NCI-H748 treated with DMSO at 0.1 percent for 48 hours (cell line): ENCODE results near the gene SYNE4.
A peak's percentile ranks its signal among the peaks of the same experiment; 100 is the strongest.
"Not testable (repeated sequence)": the region's sequence is repeated elsewhere in the genome, so short reads cannot be mapped to it uniquely, and the experiment has no call there.

ENCODE experiments used
- DNase-seq: peaks from one replicate; lab custom pipeline; 2025; lab: John Stamatoyannopoulos, UW

SYNE4 gene, protein sequence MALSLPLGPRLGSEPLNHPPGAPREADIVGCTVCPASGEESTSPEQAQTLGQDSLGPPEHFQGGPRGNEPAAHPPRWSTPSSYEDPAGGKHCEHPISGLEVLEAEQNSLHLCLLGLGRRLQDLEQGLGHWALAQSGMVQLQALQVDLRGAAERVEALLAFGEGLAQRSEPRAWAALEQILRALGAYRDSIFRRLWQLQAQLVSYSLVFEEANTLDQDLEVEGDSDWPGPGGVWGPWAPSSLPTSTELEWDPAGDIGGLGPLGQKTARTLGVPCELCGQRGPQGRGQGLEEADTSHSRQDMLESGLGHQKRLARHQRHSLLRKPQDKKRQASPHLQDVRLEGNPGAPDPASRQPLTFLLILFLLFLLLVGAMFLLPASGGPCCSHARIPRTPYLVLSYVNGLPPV

DNA sequence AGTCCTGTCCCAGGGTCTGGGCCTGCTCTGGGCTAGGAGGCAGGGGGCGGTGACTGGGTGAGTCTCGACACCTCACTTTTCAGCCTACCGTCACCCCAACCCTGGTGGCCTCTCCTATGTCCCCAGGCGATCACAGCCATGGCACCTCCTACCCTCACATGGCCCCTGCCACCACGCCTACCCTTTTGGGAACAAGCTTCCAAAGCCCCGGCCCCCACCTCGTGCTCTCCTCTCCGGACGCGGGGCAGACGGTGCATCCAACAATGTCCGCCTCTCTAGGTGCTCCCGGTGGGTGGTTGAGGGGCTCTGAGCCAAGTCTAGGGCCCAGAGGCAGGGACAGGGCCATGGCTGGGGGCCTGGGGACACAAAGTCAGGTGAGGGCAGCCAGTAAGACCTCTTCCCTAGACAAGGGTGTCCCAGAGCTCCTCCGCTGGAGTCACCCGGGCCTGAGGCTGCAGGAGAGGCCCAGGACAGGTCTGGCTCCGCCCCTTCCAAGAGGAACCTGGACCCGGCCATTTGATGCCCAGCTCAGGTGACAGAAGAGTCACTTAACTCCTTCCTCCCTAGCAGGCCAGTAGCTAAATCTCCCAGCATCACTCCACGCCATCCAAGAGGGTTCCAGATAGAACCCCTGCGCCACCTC is at the start of gene SYNE4:
SYNE4 (minus strand) TSS at position 478 of the 643 bp plus-strand sequence; CDS start at position 346, 132 bp downstream.
- no peak for DNase-seq

DNA sequence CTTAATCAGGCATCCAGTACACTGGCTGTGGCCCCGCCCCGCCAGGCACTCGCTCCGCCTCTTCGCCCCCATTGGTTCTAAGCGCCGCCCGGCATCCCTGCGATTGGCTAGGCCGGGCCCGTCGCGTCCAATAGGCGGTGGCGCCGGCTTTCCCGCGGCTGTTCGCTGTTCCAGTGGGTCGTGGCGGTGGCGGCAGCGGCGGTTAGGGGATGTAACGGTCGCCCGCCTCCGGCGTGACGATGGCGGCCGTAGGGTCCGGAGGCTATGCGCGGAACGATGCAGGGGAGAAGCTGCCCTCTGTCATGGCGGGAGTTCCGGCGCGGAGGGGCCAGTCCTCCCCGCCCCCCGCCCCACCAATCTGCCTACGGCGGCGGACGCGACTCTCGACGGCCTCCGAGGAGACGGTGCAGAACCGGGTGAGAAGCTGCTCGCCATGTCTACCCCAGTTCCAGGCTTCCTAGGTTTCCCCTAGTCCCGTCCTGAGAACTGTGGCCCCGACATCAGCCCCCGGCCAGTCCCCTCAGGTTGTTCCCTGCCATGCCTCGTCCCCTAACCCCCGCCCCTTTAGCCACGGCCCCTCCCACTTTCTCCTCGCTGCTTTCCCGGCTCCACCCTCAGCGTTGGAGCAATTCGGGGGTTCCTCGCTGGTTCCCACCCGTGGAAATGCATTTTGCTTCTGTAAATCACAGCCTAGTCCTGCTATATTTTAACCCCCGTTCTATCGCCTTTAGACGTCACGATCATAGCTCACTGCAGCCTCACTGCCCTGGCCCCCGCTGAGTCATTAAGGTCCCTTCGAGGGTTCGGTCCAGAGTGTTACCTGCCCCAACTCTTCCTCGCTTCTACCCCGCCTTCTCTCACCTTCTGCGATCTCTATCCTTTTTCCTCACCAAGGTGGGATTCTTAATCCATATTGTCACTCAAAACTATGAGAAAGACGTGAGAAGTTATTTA is 46.4 kb upstream of the SYNE4 start, which contains the start of gene WDR62:
WDR62 (plus strand) TSS at position 165 of the 954 bp plus-strand sequence; CDS start at position 240, 75 bp downstream.
- DNase-seq = peak; percentile 98

DNA sequence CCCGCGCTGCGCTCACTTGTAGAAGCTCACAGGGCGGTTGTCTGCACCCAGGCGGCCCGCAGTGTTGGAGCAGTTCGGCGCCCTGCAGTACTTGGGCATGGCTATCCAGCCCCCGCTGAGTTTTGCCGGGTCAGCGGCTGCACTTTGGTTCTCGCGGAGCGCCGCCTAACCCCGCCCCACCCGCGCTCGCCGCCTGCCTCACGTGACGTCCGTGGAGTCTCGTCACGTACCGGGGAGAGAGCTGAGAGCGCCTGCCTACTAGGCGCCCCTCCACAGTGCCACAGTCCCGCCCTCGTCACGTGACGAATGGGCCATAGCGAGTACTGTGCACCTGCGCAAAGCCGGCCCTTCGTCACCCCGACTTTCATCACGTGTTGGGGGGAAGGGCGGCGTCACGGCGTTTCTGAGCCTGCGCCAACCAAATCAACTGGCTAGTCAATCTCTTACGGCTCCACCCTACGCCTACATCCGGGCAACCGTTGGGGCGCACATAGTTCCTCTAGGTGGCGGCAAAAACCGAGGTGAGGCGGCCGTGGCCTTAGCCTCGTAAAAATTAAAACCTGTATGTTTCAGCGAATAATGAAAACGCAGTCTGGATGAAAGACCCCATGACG is 45.6 kb upstream of the SYNE4 start, which contains the start of gene THAP8:
THAP8 (minus strand) TSS at position 167 of the 614 bp plus-strand sequence; CDS start at position 99, 68 bp downstream.
- peak; percentile 98 for DNase-seq

DNA sequence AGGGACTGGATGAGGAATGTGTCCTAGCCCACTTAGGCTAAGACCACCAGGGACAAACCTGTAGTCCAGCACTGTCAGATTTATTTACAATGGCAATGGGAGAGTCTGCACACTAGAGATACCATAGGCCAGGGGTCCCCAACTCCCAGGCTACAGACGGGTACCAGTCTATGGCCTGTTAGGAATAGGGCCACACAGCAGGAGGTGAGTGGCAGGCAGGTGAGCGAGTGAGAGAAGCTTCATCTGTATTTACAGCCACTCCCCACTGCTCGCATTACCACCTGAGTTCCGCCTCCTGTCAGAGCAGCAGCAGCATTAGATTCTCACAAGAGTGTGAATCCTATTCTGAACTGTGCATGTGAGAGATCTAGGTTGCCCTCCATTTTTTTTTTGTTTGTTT is 43.0 kb upstream of the SYNE4 start:
- DNase-seq = no peak

DNA sequence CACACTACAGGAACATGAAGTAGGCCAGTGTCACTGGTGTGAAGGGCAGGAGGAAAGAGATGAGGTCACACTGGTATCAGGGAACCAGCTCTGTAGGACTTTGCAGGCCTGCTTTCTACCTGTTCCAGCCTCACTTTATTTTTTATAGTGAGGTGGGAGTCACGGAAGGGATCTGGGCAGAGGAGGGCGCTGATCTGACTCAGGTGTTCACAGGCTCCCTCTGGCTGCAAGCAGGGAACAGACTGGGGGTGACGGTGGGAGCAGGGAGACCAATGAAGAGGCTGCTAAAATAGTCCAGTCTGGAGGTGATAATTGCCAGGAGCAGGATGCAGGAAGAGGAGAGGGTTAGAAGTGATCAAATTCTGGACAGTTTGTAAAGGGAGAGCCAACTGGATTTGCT is 42.6 kb upstream of the SYNE4 start:
- no peak for DNase-seq

DNA sequence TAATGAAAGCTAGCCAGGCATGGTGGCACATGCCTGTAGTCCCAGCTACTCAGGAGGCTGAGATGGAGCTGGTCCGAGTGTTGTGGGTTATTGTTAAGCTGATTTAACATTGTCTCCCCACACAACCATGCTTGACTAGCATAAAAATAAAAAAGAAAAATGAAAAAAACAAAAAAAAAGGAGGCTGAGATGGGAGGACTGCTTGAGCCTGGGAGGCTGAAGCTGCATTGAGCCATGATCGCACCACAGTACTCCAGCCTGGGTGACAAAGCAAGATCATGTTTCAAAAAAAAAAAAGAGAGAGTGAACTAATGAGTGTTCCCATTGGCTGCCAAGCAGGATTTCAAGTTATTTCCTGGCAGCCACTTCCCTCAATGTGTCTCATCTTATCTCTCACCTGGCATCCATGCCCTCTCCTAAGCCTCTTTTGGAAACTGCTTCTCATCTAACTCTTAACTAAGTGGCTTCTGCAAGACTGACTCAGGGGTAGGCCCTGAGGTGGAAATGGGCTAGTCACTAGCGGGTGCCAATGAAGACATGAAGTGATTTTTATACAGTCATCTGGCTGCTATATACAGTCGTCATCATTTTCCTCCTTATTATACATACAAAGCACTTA is 40.6 kb upstream of the SYNE4 start:
- no peak for DNase-seq

DNA sequence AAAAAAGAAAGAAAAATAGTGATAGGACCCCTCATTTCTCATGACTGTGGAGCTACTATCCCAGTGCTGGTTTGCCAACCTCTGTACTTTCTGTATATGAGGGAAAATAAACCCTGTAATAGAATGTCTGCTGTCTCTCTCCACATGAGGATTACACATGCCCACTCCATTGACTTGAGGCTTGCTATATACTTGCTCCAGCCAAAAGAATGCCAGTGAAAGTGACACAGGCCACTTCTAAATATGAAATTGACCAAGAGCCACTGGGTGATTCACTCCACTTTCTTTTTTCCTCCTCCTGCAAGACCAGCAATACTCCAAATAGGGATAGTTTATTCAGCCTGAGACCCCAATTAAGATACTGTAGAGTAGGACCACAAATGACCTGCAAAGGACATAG is 39.2 kb upstream of the SYNE4 start:
- no peak for DNase-seq

DNA sequence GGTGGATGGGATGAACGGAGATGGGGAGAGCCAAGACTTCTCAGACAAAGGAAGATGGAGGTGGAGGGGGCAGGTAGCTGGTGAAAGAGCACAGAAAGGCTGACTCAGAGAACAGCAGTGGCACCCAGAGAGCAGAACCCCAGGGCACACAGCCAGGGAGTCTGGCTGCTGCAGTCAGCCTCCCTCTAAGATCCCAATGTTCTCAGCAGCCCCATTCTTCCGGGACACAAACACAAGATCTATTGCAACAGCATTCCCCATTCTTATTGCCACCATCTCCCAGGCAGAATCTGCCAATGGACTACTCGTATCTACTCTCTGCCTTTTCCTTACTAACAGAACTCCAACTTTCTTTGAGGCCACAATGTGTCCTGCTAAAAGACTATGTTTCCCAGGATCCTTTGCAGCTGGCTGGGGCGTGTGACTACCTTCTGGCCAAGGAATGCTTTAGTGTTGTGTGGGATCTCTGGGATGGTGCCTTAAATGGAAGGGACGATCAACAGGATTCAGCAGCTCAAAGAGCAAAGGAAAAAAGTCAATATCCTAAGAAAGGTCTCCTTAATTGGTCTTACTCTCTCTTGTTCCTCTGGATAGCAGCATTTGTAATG is 37.9 kb upstream of the SYNE4 start:
- DNase-seq = no peak

DNA sequence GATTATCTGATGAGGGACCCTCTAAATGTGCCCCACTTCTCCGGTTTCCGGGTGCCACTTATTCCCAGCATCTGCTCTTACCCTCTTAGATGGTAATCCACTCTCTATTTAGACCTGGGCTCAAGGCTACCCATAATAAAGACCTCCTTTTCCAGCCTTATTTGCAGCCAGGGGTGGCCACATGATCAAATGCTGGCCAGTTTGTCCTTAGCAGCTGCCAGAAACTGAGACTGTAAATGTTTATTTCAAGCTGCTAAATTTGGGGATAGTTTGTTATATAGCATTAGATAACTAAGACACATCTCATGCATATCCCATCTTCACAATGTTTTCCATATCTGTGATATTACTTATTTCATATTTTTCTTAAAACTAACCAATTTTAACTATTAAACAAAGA is 35.3 kb upstream of the SYNE4 start:
- no peak for DNase-seq

DNA sequence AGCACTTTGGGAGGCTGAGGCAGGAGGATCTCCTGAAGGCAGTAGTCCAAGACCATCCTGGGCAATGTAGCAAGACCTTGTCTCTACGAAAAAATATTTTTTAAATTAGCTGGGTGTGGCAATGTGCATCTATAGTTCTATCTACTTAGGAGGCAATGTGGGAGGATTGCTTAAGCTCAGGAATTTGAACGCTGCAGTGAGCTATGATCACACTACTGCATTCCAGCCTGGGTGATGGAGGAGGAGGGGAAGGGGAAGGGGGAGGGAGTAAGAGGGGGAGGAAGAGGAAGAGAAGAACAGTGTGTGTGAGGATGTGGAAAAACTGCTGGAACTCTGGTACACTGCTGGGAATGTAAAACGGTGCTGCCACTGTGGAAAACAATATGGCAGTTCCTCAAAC is 33.2 kb upstream of the SYNE4 start:
- no peak for DNase-seq

DNA sequence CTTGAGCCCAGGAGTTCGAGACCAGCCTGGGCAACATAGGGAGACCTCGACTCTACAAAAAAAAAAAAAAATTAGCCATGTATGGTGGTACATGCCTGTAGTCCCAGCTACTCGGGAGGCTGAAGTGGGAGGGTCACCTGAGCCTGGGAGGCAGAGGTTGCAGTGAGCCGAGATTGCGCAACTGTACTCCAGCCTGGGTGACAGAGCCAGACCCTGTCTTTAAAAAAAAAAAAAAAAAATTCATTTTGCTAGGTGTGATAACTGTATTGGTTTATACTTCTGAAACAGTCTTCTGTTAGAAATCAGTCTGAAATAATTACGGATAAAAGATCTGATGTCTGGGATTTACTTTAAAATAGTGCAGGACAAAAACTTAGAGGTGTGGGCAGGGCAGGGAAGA is 32.5 kb upstream of the SYNE4 start:
- DNase-seq = not testable (repeated sequence)

DNA sequence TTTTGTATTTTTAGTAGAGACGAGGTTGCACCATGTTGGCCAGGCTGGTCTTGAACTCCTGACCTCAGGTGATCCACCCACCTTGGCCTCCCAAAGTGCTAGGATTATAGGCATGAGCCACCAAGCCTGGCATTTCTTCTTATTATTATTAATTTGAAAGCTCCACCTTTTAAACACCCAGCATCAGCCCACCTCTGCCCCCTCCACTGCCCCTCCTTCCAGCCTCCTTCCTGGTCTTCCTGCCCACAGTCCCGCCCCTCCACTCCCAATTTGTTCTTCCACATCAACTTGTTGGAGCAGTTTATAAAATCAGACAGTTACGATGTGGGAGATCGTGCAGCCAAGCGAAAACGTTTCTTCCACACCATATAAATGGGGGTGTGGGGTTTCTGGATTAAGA is 31.9 kb upstream of the SYNE4 start:
- no peak for DNase-seq

DNA sequence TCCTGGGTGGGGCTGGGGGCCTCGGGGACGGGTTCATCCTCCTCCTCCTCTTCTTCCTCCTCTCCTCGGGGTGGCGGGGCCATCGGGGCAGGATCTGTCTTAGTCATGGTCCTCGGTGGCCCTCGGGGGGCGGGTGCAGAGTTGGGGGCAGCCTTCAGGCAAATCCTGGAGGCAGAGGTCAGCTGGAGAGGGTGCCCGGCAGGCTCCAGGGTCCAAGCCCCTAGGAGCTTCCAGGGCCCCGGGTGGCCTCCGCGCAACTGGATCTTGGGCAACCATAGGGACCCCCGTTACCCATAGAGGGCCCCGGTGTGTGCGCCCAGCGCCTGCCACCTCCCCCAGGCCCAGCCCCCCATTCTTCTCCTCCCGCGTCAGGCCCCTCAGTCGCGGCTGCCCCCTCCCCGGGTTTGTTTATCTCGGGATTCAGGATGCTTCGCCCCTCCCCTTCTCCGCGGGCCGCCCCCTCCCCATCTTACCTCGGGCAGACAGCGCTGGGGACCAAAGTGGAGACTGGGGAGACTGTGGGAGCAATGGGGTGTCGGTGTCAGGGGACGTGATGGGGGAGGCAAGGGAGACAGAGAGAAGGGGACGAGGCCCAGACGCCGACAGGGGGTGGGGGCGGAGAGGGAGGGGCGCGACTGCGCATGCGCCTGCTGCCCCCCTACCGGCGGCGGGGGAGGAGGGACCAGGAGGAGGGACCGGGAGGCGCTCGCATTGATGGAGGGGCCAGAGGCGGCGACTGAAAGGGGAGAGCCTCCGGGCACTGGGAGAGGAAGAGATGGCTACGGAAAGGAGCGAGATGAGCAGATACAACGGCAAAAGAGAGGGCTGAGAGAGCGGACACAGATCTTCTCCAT is 23.9 kb upstream of the SYNE4 start, which contains the start of gene CLIP3:
CLIP3 (minus strand) TSS at position 623 of the 854 bp plus-strand sequence; CDS start at position 107, 516 bp downstream.
- DNase-seq = peak; percentile 64

DNA sequence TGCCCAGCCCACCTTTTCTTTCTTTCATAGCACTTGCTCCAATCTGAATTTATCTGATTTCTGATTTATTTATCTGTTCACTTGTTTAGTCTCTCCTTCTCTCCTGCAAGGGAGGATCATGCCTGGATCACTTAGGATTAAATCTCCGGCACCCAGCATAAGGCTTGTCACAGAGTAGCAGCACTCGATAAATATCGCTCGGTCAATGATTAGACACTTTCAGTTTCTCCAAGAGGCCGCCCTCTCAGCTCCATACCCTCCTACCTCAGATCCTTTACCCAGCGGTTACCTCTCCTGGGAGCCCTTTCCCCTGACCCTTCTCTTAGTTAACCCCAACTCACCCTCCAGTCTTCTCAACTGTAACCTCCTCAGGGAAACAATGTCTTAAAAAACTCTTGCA is 22.7 kb upstream of the SYNE4 start:
- no peak for DNase-seq

DNA sequence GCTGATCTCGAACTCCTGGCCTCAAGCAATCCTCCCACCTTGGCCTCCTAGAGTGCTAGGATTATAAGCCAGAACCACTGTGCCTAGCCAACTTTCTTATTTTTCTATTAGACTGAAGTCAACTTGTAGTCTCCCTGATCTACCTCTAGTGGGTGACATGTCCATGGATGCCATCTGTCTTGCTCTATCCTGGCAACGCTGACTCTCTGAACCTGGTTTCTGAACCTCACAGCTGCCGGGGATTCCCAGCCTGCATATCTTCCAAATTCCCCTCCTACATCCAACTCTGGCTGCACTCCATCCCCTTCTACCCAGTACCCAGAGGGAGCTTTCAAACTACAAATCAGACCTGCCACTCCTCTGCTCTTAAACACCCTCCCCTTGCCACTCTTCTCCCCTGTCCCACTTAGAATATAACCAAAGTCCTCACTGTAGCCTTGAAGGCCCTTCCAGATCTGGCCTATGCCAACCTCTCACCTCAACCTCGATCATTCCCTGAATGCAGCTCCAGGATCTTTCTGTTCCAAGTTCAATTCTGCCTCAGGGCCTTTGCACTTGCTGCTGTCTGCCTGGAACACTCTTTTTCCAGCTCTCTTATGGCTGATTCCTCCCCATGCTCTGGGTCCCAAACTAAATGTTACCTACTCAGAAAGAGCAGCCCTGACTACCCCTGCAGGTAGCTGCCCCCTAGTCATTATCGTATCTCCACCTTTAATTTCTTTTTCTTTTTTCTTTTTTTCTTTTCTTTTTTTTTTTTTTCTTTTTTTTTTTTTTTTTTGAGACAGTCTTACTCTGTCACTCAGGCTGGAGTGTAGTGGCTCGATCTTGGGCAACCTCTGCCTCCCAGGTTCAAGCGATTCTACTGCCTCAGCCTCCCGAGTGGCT is 21.9 kb upstream of the SYNE4 start:
- DNase-seq = no peak

DNA sequence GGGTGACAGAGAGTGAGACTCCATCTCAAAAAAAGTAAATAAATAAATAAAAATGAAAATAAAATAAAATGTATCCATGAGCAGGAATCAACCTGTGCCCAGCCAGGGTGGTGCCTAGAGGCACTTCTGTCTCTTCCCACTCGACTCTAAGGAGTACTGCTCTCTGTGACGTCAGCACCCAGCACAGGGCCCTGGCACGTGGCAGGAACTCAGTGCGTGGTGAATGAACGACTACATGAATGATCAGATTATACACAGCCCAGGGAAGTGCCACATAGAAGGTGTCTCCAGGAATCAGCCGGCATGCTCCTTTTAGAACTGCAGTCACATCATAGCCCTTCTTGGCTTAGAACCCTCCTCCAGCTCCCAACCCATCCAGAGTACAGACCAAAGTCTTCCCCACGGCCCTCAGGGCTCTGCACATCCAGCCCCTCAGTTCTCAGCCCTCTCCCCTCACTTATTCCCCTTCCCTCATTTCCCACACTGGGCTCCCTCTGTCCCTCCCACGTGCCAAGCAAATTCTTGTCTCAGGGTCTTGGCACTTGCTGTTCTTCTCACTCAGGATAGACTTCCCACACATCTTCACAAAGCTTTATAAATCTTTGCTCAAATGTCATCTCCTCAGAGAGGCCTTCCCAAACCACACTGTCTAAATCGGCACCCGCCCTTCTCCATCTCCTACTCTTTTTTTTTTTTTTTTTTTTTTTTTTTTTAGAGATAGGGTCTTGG is 19.9 kb upstream of the SYNE4 start:
- DNase-seq = no peak

DNA sequence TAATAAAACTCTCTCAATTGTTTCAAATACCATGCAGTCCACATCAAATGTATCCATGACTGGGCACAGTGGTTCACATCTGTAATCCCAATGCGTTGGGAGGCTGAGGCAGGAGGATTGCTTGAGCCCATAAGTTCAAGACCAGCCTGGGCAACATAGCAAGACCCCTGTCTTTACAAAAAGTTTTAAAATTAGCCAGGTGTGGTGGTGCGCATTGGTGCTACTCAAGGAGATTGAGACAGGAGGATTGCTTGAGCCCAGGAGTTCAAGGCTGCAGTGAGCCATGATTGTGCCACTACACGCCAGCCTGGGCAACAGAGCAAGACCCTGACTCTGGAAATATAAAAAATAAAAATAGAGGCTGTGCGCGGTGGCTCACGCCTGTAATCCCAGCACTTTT is 19.1 kb upstream of the SYNE4 start:
- no peak for DNase-seq
